Esophagus (tissue), 2 donors: Measurements from ENCODE around the gene SPRED3. TPM values are rescaled to one million over a fixed set of nuclear protein-coding genes. Genes with fewer than 3 reads are reported as not detected.
A peak's percentile ranks its signal among the peaks of the same experiment; 100 is the strongest.
"Not testable (repeated sequence)": the region's sequence is repeated elsewhere in the genome, so short reads cannot be mapped to it uniquely, and the experiment has no call there.

Experiments
- H3K27ac ChIP-seq, 2 donors: one replicate each; pipeline ENCODE4 v1.5.1; 2013; ENCODE audit warnings: low read depth in 2 of 2, mild to moderate bottlenecking in 2 of 2, inconsistent platforms in 1 of 2, low read length in 1 of 2, moderate library complexity in 1 of 2
- H3K27me3 ChIP-seq, 2 donors: one replicate each; pipeline ENCODE4 v1.6.1; 2013; ENCODE audit warnings: low read length in 2 of 2, control low read depth in 1 of 2, mild to moderate bottlenecking in 1 of 2; ENCODE audit not compliant: insufficient read depth in 2 of 2, control insufficient read depth in 1 of 2
- H3K36me3 ChIP-seq, 2 donors: one replicate each; pipeline ENCODE4 v1.6.1; 2013; ENCODE audit warnings: low read length in 1 of 2; ENCODE audit not compliant: control insufficient read depth in 2 of 2, insufficient read depth in 2 of 2
- H3K4me1 ChIP-seq, 2 donors: one replicate each; pipeline ENCODE4 v1.6.1; 2013; ENCODE audit warnings: low read length in 1 of 2; ENCODE audit not compliant: control insufficient read depth in 2 of 2, insufficient read depth in 2 of 2
- H3K4me3 ChIP-seq, 2 donors: one replicate each; pipeline ENCODE4 v1.5.1; 2013; ENCODE audit warnings: low read length in 2 of 2, mild to moderate bottlenecking in 2 of 2, low read depth in 1 of 2, moderate library complexity in 1 of 2
- H3K9me3 ChIP-seq, 2 donors: one replicate each; pipeline ENCODE4 v1.6.1; 2013; ENCODE audit warnings: mild to moderate bottlenecking in 2 of 2, low read depth in 1 of 2, low read length in 1 of 2, moderate library complexity in 1 of 2; ENCODE audit not compliant: control insufficient read depth in 2 of 2, insufficient read depth in 1 of 2
- WGBS, 2 donors: extraction: QIAGEN DNeasy Blood & Tissue Kit; methylation state at CpG; one replicate each; pipeline ENCODE4 v1.1.7; 2013; 5-methylcytosine and 5-hydroxymethylcytosine counted together
- polyA plus RNA-seq, 2 donors: library from polyadenylated mRNA; stranded (reverse); fragments of 200-250 nt; gene quantifications; one replicate each; pipeline ENCODE4 v1.2.3, GENCODE V29; 2013
- donor health status: healthy with polysubstance abuse.
- donor health status: Bipolar disorder and iron deficiency.

Gene SPRED3
- polyA plus RNA-seq, 2 donors, result 0.24 to 0.37 TPM

- Histone ChIP-seq H3K4me3 (no peak overlapping the region), H3K27me3 (no peaks in the 10 kb centered on the region), H3K9me3 (no peaks in the 10 kb centered on the region), H3K4me1 (peaks cover 3 to 4% of the 10 kb centered on the region in 2 donors), H3K36me3 (no peaks in the 10 kb centered on the region), H3K27ac (no peak overlapping the region)
- 47 to 48% methylated on average over 18 of the region's 18 CpGs for WGBS, 2 donors
These were observed 29.1 kb upstream of the SPRED3 start for GRCh38 chr19:38359242-38360021.

GRCh38 chr19:38360351-38360750 lies 28.1 kb upstream of the SPRED3 start:
- 79% methylated on average over 9 of the region's 9 CpGs for WGBS, 2 donors
- H3K4me3 ChIP-seq, result no peak overlapping the region
- no peaks in the 10 kb centered on the region for H3K36me3 ChIP-seq
- H3K4me1 ChIP-seq, result peaks cover 3 to 4% of the 10 kb centered on the region in 2 donors
- H3K9me3 ChIP-seq, result no peaks in the 10 kb centered on the region
- H3K27ac ChIP-seq, result no peak overlapping the region
- H3K27me3 ChIP-seq, result no peaks in the 10 kb centered on the region

GRCh38 chr19:38360839-38361631 lies 27.5 kb upstream of the SPRED3 start:
- no peak overlapping the region for H3K27ac ChIP-seq
- 21 to 25% methylated on average over 21 to 23 of the region's 23 CpGs for WGBS, 2 donors
- H3K9me3 ChIP-seq, result no peaks in the 10 kb centered on the region
- H3K4me1 ChIP-seq, result peaks cover 3 to 4% of the 10 kb centered on the region in 2 donors
- peak overlapping the region; percentile 54 to 57 for H3K4me3 ChIP-seq
- H3K36me3 ChIP-seq, result no peaks in the 10 kb centered on the region
- H3K27me3 ChIP-seq, result no peaks in the 10 kb centered on the region

DNA sequence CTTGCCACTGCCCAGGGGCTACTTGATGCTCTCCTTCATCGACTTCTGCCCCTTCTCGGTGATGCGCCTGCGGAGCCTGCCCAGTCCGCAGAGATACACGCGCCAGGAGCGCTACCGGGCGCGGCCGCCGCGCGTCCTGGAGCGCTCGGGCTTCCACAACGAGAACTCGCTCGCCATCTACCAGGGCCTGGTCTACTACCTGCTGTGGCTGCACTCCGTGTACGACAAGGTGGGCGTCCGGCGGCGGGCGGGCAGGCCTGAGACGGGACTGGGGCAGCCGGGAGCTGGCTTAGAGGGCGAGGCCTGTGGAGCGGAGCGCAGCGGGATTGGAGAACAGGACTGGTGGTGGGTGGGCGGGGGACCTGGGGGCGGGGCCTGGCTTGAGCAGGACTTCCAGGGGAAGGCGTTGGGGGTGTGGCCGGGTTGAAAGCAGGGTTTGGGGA lies 26.8 kb upstream of the SPRED3 start:
- Histone ChIP-seq H3K4me3 (peak overlapping the region; percentile 54 to 57), H3K27me3 (no peaks in the 10 kb centered on the region), H3K9me3 (no peaks in the 10 kb centered on the region), H3K36me3 (no peaks in the 10 kb centered on the region), H3K4me1 (peaks cover 3 to 4% of the 10 kb centered on the region in 2 donors), H3K27ac (peak overlapping the region in 1 of 2 donors; percentile 59)
- 0 to 1% methylated on average over 37 of the region's 37 CpGs for WGBS, 2 donors

- H3K4me3 ChIP-seq, result peak overlapping the region; percentile 54 to 57
- no peaks in the 10 kb centered on the region for H3K9me3 ChIP-seq
- H3K27ac ChIP-seq, result peak overlapping the region; percentile 46 to 72
- no peaks in the 10 kb centered on the region for H3K36me3 ChIP-seq
- 1 to 2% methylated on average over 65 to 68 of the region's 68 CpGs for WGBS, 2 donors
- H3K27me3 ChIP-seq, result no peaks in the 10 kb centered on the region
- peaks cover 3 to 4% of the 10 kb centered on the region in 2 donors for H3K4me1 ChIP-seq
These were observed 26.2 kb upstream of the SPRED3 start for GRCh38 chr19:38362076-38362945.

DNA sequence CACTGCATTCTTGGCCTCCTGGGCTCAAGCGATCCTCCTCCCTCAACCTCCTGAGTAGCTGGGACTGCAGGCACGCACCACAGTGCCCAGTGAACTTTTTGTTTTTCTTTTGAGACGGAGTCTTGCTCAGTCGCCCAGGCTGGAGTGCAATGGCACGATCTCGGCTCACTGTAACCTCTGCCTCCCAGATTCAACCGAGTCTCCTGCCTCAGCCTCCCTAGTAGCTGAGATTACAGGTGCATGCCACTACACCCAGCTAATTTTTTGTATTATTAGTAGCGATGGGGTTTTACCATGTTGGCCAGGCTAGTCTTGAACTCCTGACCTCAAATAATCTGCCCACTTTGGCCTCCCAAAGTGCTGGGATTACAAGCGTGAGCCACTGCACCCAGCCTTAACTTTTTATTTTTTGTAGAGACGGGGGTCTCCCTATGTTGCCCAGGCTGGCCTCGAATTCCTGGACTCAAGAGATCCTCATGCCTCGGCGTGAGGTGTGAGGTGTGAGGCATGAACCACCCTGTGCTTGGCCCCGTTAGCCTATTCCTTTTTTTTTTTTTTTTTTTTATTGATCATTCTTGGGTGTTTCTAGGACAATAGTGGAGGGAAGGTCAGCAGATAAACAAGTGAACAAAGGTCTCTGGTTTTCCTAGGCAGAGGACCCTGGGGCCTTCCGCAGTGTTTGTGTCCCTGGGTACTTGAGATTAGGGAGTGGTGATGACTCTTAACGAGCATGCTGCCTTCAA lies 25.4 kb upstream of the SPRED3 start:
- not testable (repeated sequence) for H3K9me3 ChIP-seq, H3K27me3 ChIP-seq, H3K27ac ChIP-seq, H3K4me1 ChIP-seq, H3K36me3 ChIP-seq, H3K4me3 ChIP-seq
- 73 to 83% methylated on average over 14 to 15 of the region's 16 CpGs for WGBS, 2 donors

DNA sequence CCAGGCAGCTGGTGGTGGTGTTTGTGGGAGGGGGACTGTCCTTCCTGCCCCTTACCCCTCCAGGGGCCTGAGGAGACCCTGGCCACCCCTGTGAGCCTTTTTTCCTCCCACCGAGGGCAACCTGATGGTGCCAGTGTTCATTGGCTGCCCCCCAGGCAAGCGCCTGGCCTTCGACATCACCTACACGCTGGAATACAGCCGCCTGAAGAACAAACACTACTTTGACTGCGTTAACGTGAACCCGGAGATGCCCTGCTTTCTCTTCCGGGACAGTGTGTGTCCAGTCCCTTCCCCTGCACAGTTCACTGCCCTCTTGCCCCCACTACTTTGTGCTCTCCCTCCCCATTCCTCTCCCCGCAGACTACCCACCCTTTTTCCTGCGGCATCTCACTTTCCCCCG lies 21.5 kb upstream of the SPRED3 start:
- no peaks in the 10 kb centered on the region for H3K36me3 ChIP-seq
- H3K27ac ChIP-seq, result no peak overlapping the region
- WGBS, 2 donors, result 65 to 71% methylated on average over 12 of the region's 12 CpGs
- no peak overlapping the region for H3K4me3 ChIP-seq
- H3K9me3 ChIP-seq, result no peaks in the 10 kb centered on the region
- H3K4me1 ChIP-seq, result no peaks in the 10 kb centered on the region
- no peaks in the 10 kb centered on the region for H3K27me3 ChIP-seq

GRCh38 chr19:38369584-38369983 lies 18.9 kb upstream of the SPRED3 start:
- Histone ChIP-seq H3K4me1 (no peaks in the 10 kb centered on the region), H3K36me3 (no peaks in the 10 kb centered on the region), H3K27ac (no peak overlapping the region), H3K4me3 (no peak overlapping the region), H3K27me3 (no peaks in the 10 kb centered on the region), H3K9me3 (no peaks in the 10 kb centered on the region)
- 82 to 83% methylated on average over 2 of the region's 2 CpGs for whole genome bisulfite sequencing, 2 donors

DNA sequence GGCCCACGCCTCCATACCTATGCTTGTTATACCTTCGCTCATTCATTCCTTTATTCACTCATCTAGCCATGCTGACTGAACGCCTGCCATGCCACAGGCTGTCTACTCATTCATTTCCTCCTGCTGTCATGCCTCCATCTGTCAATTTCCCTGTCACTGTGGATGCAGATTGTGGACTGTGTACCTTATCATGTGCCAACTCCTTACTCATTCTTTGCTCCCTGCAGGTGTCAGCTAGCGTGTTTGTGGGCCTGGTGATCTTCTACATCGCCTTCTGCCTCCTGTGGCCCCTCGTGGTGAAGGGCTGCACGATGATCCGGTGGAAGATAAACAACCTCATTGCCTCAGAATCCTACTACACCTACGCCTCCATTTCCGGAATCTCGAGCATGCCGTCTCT lies 18.2 kb upstream of the SPRED3 start:
- Histone ChIP-seq H3K27ac (no peak overlapping the region), H3K36me3 (no peaks in the 10 kb centered on the region), H3K4me1 (no peaks in the 10 kb centered on the region), H3K4me3 (no peak overlapping the region), H3K27me3 (no peaks in the 10 kb centered on the region), H3K9me3 (no peaks in the 10 kb centered on the region)
- 65 to 72% methylated on average over 12 of the region's 12 CpGs for WGBS, 2 donors
